ENCODE measurements around the gene HSBP1L1.

Gene HSBP1L1

GRCh38 chr18:79930020-79930642 is 34.3 kb upstream of the HSBP1L1 start:
- DNase-seq, result no peak

GRCh38 chr18:79931475-79931874 is 33.0 kb upstream of the HSBP1L1 start:
- no peak for DNase-seq

GRCh38 chr18:79932907-79933306 is 31.5 kb upstream of the HSBP1L1 start:
- no peak for DNase-seq

- DNase-seq, result no peak
Measured at GRCh38 chr18:79933765-79934164, 30.7 kb upstream of the HSBP1L1 start.

- no peak for DNase-seq
Measured at GRCh38 chr18:79934311-79935097, 29.9 kb upstream of the HSBP1L1 start.

- DNase-seq, result no peak
Measured at GRCh38 chr18:79935098-79935480, 29.4 kb upstream of the HSBP1L1 start.

- no peak for DNase-seq
Measured at GRCh38 chr18:79935499-79935898, 28.9 kb upstream of the HSBP1L1 start.

- DNase-seq, result no peak
Measured at GRCh38 chr18:79935925-79936324, 28.5 kb upstream of the HSBP1L1 start.

GRCh38 chr18:79936641-79937040 is 27.8 kb upstream of the HSBP1L1 start:
- no peak for DNase-seq

- DNase-seq, result no peak
Measured at GRCh38 chr18:79937103-79937860, 27.2 kb upstream of the HSBP1L1 start.

- no peak for DNase-seq
Measured at GRCh38 chr18:79938196-79938595, 26.2 kb upstream of the HSBP1L1 start.

GRCh38 chr18:79939096-79939495 is 25.3 kb upstream of the HSBP1L1 start:
- DNase-seq, result no peak

- no peak for DNase-seq
Measured at GRCh38 chr18:79940126-79940813, 24.2 kb upstream of the HSBP1L1 start.

- DNase-seq, result no peak
Measured at GRCh38 chr18:79940814-79941472, 23.5 kb upstream of the HSBP1L1 start.

GRCh38 chr18:79941473-79942119 is 22.8 kb upstream of the HSBP1L1 start:
- no peak for DNase-seq

GRCh38 chr18:79942211-79942610 is 22.2 kb upstream of the HSBP1L1 start:
- DNase-seq, result no peak

GRCh38 chr18:79942786-79943607 is 21.4 kb upstream of the HSBP1L1 start:
- no peak for DNase-seq

- DNase-seq, result no peak
Measured at GRCh38 chr18:79943608-79944125, 20.8 kb upstream of the HSBP1L1 start.

- peak in 1 of 2 donors; percentile 20 for DNase-seq
Measured at GRCh38 chr18:79944126-79944731, 20.2 kb upstream of the HSBP1L1 start.

GRCh38 chr18:79944746-79945117 is 19.7 kb upstream of the HSBP1L1 start:
- no peak for DNase-seq
